DND-41 (cell line): ENCODE measurements around the gene RPL7A.

Experiments used
- EZH2 ChIP-seq: IDR thresholded peaks from 3 replicates; pipeline ENCODE4 v1.6.1; 2012; ENCODE audit warnings: borderline replicate concordance, low read depth, mild to moderate bottlenecking, moderate library complexity, low read length, inconsistent platforms; ENCODE audit not compliant: severe bottlenecking
- TF ChIP-seq, protein P1 (sequence below): IDR thresholded peaks from 2 replicates; pipeline ENCODE4 v1.5.1; 2012; ENCODE audit warnings: borderline replicate concordance, low read length, moderate library complexity, mild to moderate bottlenecking; ENCODE audit not compliant: poor library complexity, severe bottlenecking; ENCODE audit errors: extremely low read depth

DNA sequence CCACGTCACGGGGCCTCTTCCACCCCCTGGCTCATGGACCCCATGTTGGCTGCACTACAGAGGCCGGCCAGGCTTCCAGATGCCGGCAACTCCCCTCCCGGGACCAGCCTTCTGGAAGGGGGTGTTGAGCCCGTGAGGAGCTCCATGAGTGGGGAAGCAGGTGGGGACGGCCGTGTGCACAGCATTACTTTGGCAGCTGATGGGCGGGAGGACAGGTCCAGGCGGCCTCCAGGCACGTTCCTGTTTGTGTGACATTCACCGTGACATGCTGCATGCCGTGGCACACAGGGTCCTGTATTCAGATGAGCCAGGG is 43.9 kb upstream of the RPL7A start:
- TF ChIP-seq, protein P1, sequence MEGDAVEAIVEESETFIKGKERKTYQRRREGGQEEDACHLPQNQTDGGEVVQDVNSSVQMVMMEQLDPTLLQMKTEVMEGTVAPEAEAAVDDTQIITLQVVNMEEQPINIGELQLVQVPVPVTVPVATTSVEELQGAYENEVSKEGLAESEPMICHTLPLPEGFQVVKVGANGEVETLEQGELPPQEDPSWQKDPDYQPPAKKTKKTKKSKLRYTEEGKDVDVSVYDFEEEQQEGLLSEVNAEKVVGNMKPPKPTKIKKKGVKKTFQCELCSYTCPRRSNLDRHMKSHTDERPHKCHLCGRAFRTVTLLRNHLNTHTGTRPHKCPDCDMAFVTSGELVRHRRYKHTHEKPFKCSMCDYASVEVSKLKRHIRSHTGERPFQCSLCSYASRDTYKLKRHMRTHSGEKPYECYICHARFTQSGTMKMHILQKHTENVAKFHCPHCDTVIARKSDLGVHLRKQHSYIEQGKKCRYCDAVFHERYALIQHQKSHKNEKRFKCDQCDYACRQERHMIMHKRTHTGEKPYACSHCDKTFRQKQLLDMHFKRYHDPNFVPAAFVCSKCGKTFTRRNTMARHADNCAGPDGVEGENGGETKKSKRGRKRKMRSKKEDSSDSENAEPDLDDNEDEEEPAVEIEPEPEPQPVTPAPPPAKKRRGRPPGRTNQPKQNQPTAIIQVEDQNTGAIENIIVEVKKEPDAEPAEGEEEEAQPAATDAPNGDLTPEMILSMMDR = no peak
- TF ChIP-seq EZH2 = no peak
